Activated naive CD4-positive, alpha-beta T cell treated with anti-CD3 and anti-CD28 coated beads, Interleukin-2, amount 10 ng/mL, durations not matched to agents 5 hours and 36 hours (primary cell): ENCODE measurements around the gene BBS1. TPM values are rescaled to one million over a fixed set of nuclear protein-coding genes. Genes with fewer than 3 reads are reported as not detected.

Experiments
- total RNA-seq, 2 experiments: library from RNA; stranded (reverse); gene quantifications; one replicate each; pipeline ENCODE4 v1.2.3, GENCODE V29; 2021

The BBS1 gene
- total RNA-seq: 10 to 100 TPM; 14.8 to 16.2 TPM

GRCh38 chr11:66510271-66510989, at the start of gene BBS1:
Gene BBS1, plus strand, starts transcription at chr11:66510635. Its CDS starts 25 bp downstream, at chr11:66510660.

GRCh38 chr11:66466225-66467033, 44.0 kb upstream of the BBS1 start, which contains the start of gene PELI3:
Gene PELI3, plus strand, starts transcription at chr11:66466905. Its CDS starts 1,224 bp downstream, at chr11:66468129.

GRCh38 chr11:66480117-66480938, 30.1 kb upstream of the BBS1 start, which contains the start of gene DPP3:
Gene DPP3, plus strand, starts transcription at chr11:66480434. Its CDS starts 1,767 bp downstream, at chr11:66482201.

GRCh38 chr11:66545701-66546367, 35.4 kb downstream of the BBS1 start, which contains the start of gene ZDHHC24:
Gene ZDHHC24, minus strand, starts transcription at chr11:66546048. Its CDS starts 45 bp downstream, at chr11:66546003.

GRCh38 chr11:66546368-66546965, 36.0 kb downstream of the BBS1 start, which contains the start of gene ACTN3:
Gene ACTN3, plus strand, starts transcription at chr11:66546903. Its CDS starts 35 bp downstream, at chr11:66546938.

GRCh38 chr11:66568124-66568916, 57.9 kb downstream of the BBS1 start, which contains the start of gene CTSF:
Gene CTSF, minus strand, starts transcription at chr11:66568606. Its CDS starts 120 bp downstream, at chr11:66568486.

Other genes starting within 250 kb of the BBS1 start
- gene RAB1B, start 242.0 kb upstream of the BBS1 start, total RNA-seq: 100 to 1,000 TPM; 124 TPM
- gene CNIH2, start 232.5 kb upstream of the BBS1 start, total RNA-seq: 1 to 10 TPM; 2.6 TPM
- 10 to 100 TPM; 42.0 to 45.3 TPM for gene YIF1A, start 221.5 kb upstream of the BBS1 start, total RNA-seq
- not detected for gene TMEM151A, start 218.7 kb upstream of the BBS1 start, total RNA-seq
- gene CD248, start 193.6 kb upstream of the BBS1 start, total RNA-seq: 1 to 10 TPM; 9.0 to 9.1 TPM
- gene RIN1, start 174.2 kb upstream of the BBS1 start, total RNA-seq: 1 to 10 TPM; 3.6 to 4.3 TPM
- gene BRMS1, start 165.5 kb upstream of the BBS1 start, total RNA-seq: 10 to 100 TPM; 42.9 to 48.0 TPM
- 1 to 10 TPM; 9.4 to 9.8 TPM for gene B4GAT1, start 163.0 kb upstream of the BBS1 start, total RNA-seq
- 10 to 100 TPM; 16.0 to 16.2 TPM for gene SLC29A2, start 138.9 kb upstream of the BBS1 start, total RNA-seq
- gene NPAS4, start 89.6 kb upstream of the BBS1 start, total RNA-seq: under 1 TPM in 1 of 2 experiments, not detected in 1; 0.05 TPM
- gene MRPL11, start 71.8 kb upstream of the BBS1 start, total RNA-seq: 10 to 100 TPM; 53.0 to 57.4 TPM
- gene PELI3, start 43.7 kb upstream of the BBS1 start, total RNA-seq: 1 to 10 TPM; 7.5 to 9.5 TPM
- 10 to 100 TPM; 61.8 to 62.5 TPM for gene DPP3, start 30.2 kb upstream of the BBS1 start, total RNA-seq
- gene ZDHHC24, start 35.4 kb downstream of the BBS1 start, total RNA-seq: 10 to 100 TPM; 17.0 to 18.0 TPM
- under 1 TPM in 1 of 2 experiments, not detected in 1; 0.05 TPM for gene ACTN3, start 36.3 kb downstream of the BBS1 start, total RNA-seq
- 1 to 10 TPM; 4.4 to 4.5 TPM for gene CTSF, start 58.0 kb downstream of the BBS1 start, total RNA-seq
- under 1 TPM in 1 of 2 experiments, not detected in 1; 0.07 TPM for gene CCDC87, start 82.4 kb downstream of the BBS1 start, total RNA-seq
- gene CCS, start 82.5 kb downstream of the BBS1 start, total RNA-seq: 10 to 100 TPM; 36.7 to 40.0 TPM
- gene RBM14, start 106.0 kb downstream of the BBS1 start, total RNA-seq: 100 to 1,000 TPM; 112 to 125 TPM
- gene RBM4, start 128.1 kb downstream of the BBS1 start, total RNA-seq: 100 to 1,000 TPM; 123 to 132 TPM
- 10 to 100 TPM; 17.4 to 20.0 TPM for gene RBM4B, start 167.3 kb downstream of the BBS1 start, total RNA-seq
- under 1 TPM; 0.05 to 0.08 TPM for gene SPTBN2, start 218.6 kb downstream of the BBS1 start, total RNA-seq